WERI-Rb-1 (cell line): ENCODE measurements around the gene NAT9.

Source experiments
- DNase-seq: peaks from one replicate; pipeline ENCODE4 v3.0.0-alpha.2; 2020
- H3K27ac ChIP-seq: fragments of 250-450 bp; sonication (Bioruptor Pico); 2 replicates; pipeline ENCODE4 v1.5.1; 2020; ENCODE audit warnings: mild to moderate bottlenecking, moderate library complexity
- H3K27me3 ChIP-seq: fragments of 250-450 bp; sonication (Bioruptor Pico); 2 replicates; pipeline ENCODE4 v1.5.1; 2021; ENCODE audit warnings: mild to moderate bottlenecking, low read depth, moderate library complexity; ENCODE audit not compliant: insufficient read depth, severe bottlenecking
- H3K36me3 ChIP-seq: fragments of 250-450 bp; sonication (Bioruptor Pico); 2 replicates; pipeline ENCODE4 v1.5.1; 2020; ENCODE audit warnings: mild to moderate bottlenecking, moderate library complexity
- H3K4me3 ChIP-seq: 2 replicates; pipeline ENCODE4 v1.5.1; 2011; ENCODE audit warnings: low read depth, mild to moderate bottlenecking, control low read depth, low read length
- H3K9me3 ChIP-seq: fragments of 250-450 bp; sonication (Bioruptor Pico); 2 replicates; pipeline ENCODE4 v1.5.1; 2021; ENCODE audit warnings: mild to moderate bottlenecking, moderate library complexity; ENCODE audit not compliant: severe bottlenecking
- CTCF ChIP-seq: IDR thresholded peaks from 2 replicates; pipeline ENCODE4 v1.5.1; 2011; ENCODE audit warnings: low read depth, mild to moderate bottlenecking, control low read depth, inconsistent platforms, low read length

NAT9 gene

GRCh38 chr17:74807441-74807840 is 31.3 kb upstream of the NAT9 start:
- Histone ChIP-seq H3K36me3 (peaks cover 40% of the 10 kb centered on the region), H3K4me3 (no peak overlapping the region), H3K9me3 (no peaks in the 10 kb centered on the region), H3K27ac (no peak overlapping the region), H3K27me3 (no peaks in the 10 kb centered on the region)
- DNase-seq, result no peak
- no peak for TF ChIP-seq CTCF

GRCh38 chr17:74806334-74806733 is 30.2 kb upstream of the NAT9 start:
- no peak overlapping the region for H3K4me3 ChIP-seq
- no peak for TF ChIP-seq CTCF
- H3K36me3 ChIP-seq, result peaks cover 37% of the 10 kb centered on the region
- no peaks in the 10 kb centered on the region for H3K27me3 ChIP-seq
- no peaks in the 10 kb centered on the region for H3K9me3 ChIP-seq
- no peak for DNase-seq
- H3K27ac ChIP-seq, result no peak overlapping the region

- TF ChIP-seq CTCF, result no peak
Observed at GRCh38 chr17:74805591-74805991, 29.4 kb upstream of the NAT9 start.

GRCh38 chr17:74804683-74805082 is 28.5 kb upstream of the NAT9 start:
- Histone ChIP-seq H3K27ac (no peak overlapping the region), H3K36me3 (peaks cover 45% of the 10 kb centered on the region)
- TF ChIP-seq CTCF, result no peak

More at GRCh38 chr17:74805591-74805991, 29.4 kb upstream of the NAT9 start:
- no peak overlapping the region for H3K27ac ChIP-seq
- no peaks in the 10 kb centered on the region for H3K27me3 ChIP-seq
- H3K36me3 ChIP-seq, result peaks cover 44% of the 10 kb centered on the region
- no peaks in the 10 kb centered on the region for H3K9me3 ChIP-seq
- H3K4me3 ChIP-seq, result no peak overlapping the region
- DNase-seq, result no peak

GRCh38 chr17:74803971-74804370 is 27.8 kb upstream of the NAT9 start:
- no peak overlapping the region for H3K27ac ChIP-seq
- DNase-seq, result no peak
- no peaks in the 10 kb centered on the region for H3K27me3 ChIP-seq
- TF ChIP-seq CTCF, result no peak
- no peaks in the 10 kb centered on the region for H3K9me3 ChIP-seq
- no peak overlapping the region for H3K4me3 ChIP-seq
- H3K36me3 ChIP-seq, result peaks cover 51% of the 10 kb centered on the region

More at GRCh38 chr17:74804683-74805082, 28.5 kb upstream of the NAT9 start:
- DNase-seq, result no peak
- Histone ChIP-seq H3K9me3 (no peaks in the 10 kb centered on the region), H3K27me3 (no peaks in the 10 kb centered on the region), H3K4me3 (no peak overlapping the region)

GRCh38 chr17:74803388-74803930 is 27.3 kb upstream of the NAT9 start:
- Histone ChIP-seq H3K36me3 (peaks cover 54% of the 10 kb centered on the region), H3K27me3 (no peaks in the 10 kb centered on the region), H3K4me3 (no peak overlapping the region), H3K9me3 (no peaks in the 10 kb centered on the region), H3K27ac (no peak overlapping the region)
- TF ChIP-seq CTCF, result no peak
- DNase-seq, result no peak
